ENCODE data around the gene LPCAT1. TPM values are rescaled to one million over a fixed set of nuclear protein-coding genes. Genes with fewer than 3 reads are reported as not detected.

The LPCAT1 gene
- total and polyA plus RNA-seq, 10 of the 15 experiments (the other 5 are each of a cell fraction or from before 2014, with no cell fraction given) = 2.3 to 109 (median 72.7) TPM

DNA sequence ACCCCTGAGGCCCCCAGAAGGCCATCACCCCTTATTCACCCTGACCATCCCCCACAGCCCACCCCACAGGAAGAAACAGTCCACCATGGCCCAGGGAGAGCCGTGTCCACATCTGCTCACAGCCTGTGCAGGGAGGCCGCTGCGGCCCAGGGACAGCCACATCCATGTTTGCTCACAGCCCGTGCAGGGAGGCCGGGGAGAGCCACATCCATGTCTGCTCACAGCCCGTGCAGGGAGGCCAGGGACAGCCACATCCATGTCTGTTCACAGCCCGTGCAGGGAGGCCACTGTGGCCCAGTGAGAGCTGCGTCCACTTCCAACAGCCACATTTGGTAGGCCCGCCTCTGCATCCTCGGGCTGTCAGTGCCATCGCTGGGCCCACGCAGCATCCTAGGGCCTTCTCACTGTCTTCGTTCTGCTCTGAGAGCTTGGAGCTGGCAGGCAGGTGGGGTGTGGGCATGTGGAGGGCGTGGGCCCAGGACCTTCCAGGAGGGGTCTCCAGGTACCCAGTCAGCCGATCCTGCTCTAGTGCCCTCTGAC, 38.1 kb downstream of the LPCAT1 start (continued):
- TF ChIP-seq, protein P1, sequence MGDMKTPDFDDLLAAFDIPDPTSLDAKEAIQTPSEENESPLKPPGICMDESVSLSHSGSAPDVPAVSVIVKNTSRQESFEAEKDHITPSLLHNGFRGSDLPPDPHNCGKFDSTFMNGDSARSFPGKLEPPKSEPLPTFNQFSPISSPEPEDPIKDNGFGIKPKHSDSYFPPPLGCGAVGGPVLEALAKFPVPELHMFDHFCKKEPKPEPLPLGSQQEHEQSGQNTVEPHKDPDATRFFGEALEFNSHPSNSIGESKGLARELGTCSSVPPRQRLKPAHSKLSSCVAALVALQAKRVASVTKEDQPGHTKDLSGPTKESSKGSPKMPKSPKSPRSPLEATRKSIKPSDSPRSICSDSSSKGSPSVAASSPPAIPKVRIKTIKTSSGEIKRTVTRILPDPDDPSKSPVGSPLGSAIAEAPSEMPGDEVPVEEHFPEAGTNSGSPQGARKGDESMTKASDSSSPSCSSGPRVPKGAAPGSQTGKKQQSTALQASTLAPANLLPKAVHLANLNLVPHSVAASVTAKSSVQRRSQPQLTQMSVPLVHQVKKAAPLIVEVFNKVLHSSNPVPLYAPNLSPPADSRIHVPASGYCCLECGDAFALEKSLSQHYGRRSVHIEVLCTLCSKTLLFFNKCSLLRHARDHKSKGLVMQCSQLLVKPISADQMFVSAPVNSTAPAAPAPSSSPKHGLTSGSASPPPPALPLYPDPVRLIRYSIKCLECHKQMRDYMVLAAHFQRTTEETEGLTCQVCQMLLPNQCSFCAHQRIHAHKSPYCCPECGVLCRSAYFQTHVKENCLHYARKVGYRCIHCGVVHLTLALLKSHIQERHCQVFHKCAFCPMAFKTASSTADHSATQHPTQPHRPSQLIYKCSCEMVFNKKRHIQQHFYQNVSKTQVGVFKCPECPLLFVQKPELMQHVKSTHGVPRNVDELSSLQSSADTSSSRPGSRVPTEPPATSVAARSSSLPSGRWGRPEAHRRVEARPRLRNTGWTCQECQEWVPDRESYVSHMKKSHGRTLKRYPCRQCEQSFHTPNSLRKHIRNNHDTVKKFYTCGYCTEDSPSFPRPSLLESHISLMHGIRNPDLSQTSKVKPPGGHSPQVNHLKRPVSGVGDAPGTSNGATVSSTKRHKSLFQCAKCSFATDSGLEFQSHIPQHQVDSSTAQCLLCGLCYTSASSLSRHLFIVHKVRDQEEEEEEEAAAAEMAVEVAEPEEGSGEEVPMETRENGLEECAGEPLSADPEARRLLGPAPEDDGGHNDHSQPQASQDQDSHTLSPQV (IDR thresholded peaks at IDR 0.05) = peak; percentile 63; the same call in 1 of the 2 replicates
- TF ChIP-seq LARP7 (IDR thresholded peaks at IDR 0.05) (peak; percentile 49; the same call in 1 of the 2 replicates), HDAC6 (IDR thresholded peaks at IDR 0.05; ENCODE audit: unreplicated experiment) (no peak), POLR2AphosphoS5 (IDR thresholded peaks at IDR 0.05; ENCODE audit: low read length) (peak; percentile 33; the same call in 1 of the 2 replicates), HDGF (IDR thresholded peaks at IDR 0.05) (peak; percentile 71; the same call in 1 of the 2 replicates)
- TF ChIP-seq, protein P2, sequence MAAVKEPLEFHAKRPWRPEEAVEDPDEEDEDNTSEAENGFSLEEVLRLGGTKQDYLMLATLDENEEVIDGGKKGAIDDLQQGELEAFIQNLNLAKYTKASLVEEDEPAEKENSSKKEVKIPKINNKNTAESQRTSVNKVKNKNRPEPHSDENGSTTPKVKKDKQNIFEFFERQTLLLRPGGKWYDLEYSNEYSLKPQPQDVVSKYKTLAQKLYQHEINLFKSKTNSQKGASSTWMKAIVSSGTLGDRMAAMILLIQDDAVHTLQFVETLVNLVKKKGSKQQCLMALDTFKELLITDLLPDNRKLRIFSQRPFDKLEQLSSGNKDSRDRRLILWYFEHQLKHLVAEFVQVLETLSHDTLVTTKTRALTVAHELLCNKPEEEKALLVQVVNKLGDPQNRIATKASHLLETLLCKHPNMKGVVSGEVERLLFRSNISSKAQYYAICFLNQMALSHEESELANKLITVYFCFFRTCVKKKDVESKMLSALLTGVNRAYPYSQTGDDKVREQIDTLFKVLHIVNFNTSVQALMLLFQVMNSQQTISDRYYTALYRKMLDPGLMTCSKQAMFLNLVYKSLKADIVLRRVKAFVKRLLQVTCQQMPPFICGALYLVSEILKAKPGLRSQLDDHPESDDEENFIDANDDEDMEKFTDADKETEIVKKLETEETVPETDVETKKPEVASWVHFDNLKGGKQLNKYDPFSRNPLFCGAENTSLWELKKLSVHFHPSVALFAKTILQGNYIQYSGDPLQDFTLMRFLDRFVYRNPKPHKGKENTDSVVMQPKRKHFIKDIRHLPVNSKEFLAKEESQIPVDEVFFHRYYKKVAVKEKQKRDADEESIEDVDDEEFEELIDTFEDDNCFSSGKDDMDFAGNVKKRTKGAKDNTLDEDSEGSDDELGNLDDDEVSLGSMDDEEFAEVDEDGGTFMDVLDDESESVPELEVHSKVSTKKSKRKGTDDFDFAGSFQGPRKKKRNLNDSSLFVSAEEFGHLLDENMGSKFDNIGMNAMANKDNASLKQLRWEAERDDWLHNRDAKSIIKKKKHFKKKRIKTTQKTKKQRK (IDR thresholded peaks at IDR 0.05; ENCODE audit: low read depth, low read length) = no peak
- TF ChIP-seq, protein P3, sequence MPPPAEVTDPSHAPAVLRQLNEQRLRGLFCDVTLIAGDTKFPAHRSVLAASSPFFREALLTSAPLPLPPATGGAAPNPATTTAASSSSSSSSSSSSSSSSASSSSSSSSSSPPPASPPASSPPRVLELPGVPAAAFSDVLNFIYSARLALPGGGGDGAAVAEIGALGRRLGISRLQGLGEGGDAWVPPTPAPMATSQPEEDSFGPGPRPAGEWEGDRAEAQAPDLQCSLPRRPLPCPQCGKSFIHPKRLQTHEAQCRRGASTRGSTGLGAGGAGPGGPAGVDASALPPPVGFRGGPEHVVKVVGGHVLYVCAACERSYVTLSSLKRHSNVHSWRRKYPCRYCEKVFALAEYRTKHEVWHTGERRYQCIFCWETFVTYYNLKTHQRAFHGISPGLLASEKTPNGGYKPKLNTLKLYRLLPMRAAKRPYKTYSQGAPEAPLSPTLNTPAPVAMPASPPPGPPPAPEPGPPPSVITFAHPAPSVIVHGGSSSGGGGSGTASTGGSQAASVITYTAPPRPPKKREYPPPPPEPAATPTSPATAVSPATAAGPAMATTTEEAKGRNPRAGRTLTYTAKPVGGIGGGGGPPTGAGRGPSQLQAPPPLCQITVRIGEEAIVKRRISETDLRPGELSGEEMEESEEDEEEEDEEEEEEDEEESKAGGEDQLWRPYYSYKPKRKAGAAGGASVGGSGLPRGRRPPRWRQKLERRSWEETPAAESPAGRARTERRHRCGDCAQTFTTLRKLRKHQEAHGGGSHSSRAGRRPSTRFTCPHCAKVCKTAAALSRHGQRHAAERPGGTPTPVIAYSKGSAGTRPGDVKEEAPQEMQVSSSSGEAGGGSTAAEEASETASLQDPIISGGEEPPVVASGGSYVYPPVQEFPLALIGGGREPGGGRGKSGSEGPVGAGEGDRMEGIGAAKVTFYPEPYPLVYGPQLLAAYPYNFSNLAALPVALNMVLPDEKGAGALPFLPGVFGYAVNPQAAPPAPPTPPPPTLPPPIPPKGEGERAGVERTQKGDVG (CRISPR knock-in tag; IDR thresholded peaks at IDR 0.05) = 0 out of 2 replicates have a peak, but pooled peaks have one; percentile 3
